ENCODE results near the gene PTPN7.
A peak's percentile ranks its signal among the peaks of the same experiment; 100 is the strongest.
"Not testable (repeated sequence)": the region's sequence is repeated elsewhere in the genome, so short reads cannot be mapped to it uniquely, and the experiment has no call there.

PTPN7 gene

DNA sequence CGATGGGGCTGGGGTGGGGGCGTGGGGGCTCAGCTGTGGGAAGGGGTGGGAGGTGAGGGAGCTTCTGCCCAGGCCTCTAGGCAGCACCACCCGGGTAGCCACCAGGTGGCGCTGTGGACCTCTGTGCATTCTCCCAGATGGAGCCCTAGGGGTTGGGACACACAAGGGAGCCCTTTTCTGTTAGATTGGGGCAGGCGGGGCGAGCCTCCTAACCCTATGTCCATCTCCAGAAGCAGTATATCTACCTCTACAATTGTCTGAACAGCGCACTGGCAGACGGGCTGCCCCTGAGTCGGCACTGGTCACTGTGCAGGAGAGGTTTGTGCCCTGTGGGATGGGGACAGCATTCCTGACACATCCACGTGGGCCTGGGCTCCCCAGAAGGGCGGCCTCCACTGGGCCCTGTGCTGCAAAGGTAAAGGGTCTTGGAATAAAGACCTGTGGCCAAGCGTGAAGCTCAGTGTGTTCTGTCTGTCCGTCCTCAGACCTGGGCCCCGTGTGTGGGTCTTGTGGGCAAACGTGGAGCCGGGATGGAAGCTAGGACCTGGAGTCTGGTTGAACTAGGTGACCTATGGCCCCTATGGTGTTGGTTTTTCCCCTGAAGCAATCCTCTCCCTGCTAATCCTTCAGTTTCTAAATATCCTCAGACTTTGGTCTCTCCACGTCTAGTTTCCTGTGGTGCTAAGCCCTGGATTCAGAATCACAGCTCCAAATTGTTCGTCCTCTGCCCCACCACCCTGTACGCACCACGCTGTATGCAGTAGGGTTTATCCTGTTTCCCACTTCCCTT, 28.8 kb upstream of the PTPN7 start:
- peak; percentile 69 to 78 for DNase-seq

DNA sequence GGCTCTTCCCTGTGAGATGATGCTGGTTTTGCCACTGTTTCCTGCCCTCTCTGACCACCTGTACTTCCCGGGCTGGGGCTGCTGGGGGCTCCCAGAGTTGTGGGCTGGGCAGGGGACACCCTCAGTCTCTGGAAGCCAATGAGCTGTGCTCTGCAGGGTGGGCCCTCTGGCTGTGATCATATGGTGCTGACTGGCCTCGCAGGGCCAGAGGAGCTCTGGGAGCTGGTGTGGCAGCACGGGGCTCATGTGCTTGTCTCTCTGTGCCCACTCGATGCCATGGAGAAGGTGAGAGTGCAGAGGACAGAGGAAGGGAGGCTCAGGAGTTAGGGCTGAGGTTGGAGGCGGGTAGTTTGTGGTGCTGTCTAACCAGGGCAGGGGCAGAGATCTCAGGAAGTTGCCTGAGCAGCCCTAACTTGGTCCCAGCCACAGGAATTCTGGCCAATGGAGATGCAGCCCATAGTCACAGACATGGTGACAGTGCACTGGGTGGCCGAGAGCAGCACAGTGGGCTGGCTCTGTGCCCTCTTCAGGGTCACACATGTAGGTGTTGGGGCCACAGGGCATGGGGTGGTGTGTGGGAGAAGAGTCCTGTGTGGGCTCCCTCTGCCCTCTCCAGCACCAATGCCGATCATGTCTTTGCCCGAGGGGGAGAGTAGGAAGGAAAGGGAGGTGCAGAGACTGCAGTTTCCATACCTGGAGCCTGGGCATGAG, 27.4 kb upstream of the PTPN7 start:
- DNase-seq, result no peak

DNA sequence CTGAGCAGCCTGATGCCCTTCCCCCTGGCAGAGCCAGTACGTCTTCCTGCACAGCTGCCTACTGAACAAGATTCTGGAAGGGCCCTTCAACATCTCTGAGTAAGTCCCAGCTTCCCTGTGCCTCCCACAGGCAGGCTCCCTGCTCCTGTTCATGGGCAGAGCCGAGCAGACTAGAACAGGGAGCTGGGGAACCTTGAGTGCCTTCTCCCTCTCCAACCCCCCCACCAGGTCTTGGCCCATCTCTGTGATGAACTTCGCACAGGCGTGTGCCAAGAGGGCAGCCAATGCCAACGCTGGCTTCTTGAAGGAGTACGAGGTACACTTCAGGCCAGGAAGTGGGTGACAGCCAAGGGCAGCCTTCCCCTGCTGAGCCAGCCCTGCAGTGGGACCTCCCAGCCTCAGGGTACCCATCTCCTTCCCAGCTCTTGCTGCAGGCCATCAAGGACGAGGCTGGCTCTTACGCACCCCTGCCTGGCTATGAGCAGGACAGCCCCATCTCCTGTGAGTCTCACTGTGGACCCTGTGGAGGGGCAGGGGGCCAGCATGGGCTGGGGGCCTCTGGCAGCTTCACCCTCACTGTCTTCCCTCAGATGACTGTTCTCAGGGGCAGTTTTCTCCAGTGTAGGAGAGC, 26.8 kb upstream of the PTPN7 start:
- DNase-seq, result no peak

DNA sequence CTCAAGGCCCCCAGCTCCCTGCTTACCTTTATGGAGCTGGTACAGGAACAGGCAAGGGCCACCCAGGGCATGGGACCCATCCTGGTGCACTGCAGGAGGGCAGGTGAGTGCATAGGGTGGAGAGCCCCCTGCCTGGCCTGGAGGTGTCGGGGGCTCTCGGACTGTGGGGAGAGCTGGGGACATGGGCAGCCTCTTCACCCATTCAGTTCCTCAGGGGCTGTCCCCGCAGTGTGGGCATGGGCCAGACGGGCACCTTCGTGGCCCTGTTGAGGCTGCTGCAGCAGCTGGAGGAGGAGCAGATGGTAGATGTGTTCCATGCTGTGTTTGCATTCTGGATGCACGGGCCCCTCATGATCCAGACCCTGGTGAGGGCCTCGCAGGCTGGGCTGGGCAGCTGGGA, 25.9 kb upstream of the PTPN7 start:
- DNase-seq, result no peak

DNA sequence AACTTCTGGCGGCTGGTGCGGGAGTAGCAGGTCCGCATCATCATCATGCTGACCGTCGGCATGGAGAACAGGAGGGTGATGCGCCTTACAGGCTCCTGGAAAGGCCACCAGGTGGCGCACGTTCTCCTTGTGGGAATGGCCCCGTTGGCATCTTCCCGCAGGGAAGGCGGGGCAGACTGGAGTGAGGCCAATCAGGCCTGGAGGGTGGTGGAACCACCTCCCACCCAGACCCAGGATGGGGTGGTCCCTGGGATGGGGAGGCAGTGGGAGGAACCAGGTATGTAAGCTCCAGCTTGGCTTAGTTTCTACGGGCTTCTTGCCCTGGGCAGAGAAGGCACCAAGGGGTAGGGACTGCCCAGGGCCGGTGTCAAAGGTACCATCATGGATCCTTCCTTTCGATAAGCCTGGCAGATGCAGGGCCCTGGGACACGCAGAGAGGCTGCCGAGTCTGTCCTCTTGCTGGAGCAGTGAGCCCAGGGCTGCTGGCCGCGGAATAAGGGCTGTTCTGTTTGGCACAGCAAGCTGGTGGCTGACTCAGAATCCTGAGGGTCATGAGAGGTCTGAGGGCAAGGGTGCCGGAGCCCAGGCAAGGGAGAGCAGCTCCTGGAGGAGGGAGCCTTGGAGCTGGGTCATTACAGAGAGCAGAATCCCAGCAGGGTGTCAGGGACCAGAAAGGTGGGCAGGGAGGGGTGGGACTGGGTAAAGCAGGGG, 24.5 kb upstream of the PTPN7 start:
- peak; percentile 67 to 70 for DNase-seq

DNA sequence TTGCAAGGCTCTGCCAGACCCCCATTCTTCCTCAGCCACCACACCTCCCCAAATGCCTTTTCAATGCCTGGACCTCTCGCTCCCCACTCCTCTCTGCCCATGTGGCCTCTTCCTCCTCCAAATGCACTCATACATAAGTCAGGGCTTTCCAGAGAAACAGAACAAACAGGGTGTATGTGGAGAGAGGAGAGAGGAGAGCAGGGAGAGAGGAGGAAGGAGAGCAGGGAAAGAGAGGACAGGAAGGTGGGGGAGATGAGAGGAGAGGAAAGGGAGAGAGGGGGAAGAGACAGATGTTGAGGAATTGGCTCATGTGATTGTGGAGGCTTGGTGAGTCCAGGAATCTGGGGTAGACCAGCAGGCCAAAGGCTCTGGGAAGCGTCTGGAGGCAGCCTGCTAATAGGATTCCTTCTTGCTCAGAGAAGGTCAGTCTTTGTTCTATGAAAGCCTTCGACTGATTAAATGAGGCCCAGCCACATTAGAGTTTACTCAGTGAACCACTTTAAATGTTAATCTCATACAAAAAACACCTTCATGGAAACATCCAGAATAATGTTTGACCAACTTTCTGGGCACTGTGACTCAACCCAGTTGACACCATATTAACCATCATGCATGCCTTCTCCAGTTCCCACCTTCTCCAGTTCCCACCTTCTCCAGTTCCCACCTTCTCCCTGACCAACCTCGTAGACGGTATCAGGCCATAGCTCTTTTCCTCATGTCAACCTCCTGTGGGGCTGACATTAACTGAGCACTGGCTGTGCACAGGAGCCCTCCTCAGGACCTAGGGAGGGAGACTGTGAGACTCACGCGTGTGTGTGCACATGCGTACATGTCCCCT, 21.9 kb upstream of the PTPN7 start:
- DNase-seq, result no peak

DNA sequence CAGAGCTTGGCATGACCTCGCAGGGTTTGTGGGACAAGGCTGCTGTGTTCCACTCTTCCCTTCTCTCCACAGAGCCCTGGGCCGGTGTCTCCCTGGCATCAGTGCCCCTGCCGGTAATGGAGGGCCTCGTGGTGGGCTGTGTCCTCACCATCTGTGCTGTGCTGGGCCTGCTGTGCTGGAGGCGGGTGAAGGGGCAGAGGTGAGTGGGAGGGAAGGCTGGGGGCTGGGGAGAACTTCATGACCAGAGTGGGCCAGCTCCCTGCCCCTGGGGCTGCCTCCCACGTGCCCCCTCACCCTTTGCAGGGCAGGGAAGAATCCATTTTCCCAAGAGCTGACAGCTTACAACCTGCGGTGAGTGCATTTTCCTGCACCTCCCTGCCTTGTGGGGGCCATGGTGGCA, 21.2 kb upstream of the PTPN7 start:
- DNase-seq, result no peak

DNA sequence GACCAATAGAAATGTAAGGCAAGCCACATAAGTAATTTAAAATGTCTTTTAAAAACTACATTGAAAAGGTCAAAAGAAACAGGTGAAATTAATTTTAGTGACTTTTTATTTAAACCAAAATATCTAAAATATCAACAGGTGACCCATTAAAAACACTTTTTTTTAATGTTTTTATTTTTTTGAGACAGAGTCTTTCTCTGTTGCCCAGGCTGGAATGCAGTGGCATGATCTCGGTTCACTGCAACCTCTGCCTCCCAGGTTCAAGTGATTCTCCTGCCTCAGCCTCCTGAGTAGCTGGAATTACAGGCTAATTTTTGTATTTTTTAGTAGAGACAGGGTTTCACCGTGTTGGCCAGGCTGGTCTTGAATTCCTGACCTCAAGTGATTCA, 20.3 kb upstream of the PTPN7 start:
- not testable (repeated sequence) for DNase-seq

DNA sequence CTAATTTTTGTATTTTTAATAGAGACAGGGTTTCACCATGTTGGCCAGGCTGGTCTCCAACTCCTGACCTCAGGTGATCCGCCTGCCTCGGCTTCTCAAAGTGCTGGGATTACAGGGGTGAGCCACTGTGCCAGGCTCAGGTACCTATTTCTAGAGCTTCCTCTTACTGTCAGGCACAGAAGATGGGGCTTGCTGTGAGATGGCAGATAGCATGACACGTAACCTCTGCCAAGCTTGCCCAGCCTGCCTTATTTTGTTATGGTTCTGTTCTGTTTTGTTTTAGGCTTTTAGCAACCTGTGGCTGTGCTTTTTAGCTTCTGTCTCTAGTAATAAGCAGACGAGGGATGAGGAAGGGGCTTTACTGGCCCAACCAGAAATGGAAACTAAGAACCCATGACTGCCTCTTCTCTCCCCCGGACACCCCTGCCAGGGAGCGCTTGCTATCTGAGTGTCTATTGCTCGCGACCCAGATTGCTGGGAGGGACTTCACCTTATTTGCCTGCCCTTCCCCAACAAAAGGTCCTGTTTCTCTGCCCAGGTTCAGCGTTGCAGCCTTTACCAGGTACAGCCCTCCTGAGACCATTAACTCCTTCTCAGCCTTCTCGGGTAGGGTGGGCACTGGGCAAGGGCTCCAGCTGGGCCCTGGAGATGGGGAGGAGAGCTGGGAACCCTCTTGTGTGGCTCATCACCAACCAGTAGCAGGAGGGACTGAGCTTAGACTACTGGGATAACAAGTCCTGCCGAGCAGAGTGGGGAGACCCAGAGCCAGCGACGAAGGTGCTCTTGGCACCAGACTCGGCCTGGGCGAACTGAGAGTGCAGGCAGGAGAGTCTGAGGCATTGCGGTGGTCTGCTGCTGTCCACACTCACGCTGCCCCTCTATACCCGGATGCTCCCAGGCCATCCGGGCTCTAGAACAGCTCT, 19.7 kb upstream of the PTPN7 start:
- DNase-seq, result no peak

DNA sequence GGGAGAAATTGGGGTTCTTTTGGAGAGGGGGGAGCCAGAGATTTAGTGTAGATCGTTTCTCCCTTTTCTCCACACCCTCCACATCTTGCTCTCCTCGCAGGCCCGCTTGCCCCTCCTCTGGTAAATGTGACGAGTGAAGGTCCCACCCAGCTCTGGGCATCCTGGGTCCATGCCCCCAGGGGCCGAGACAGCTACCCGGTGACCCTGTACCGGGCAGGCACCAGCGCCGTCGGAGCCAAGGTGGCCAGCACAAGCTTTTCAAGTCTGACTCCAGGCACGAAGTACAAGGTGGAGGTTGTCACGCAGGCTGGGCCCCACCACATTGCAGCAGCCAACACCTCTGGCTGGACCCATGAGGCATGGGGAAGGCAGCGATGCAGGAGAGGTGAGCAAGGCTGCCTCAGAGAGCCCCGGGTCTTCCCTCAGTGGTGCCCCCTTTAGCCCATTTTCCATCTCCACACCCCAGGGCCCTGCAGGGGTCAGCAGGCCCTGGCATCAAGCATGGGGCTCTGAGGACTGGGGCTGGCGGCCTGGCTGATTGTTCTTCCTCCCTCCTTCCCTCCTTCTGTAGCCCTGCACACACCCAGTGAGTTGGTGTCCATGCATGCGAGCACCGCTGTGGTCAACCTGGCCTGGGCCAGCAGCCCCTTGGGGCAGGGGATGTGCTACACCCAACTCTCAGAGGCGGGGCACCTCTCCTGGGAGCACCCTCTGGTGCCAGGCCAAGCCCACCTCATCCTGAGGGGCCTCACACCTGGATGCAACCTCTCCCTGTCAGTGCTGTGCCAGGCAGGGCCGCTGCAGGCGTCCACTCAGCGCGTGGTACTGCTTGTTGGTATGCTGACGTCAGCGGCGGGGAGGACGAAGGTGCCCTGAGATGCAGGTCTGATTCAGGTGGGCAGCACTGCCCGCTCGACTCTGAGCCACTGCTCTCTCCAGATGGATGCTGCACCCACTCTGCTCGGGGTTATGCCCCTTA, 16.8 kb upstream of the PTPN7 start:
- DNase-seq, result no peak

DNA sequence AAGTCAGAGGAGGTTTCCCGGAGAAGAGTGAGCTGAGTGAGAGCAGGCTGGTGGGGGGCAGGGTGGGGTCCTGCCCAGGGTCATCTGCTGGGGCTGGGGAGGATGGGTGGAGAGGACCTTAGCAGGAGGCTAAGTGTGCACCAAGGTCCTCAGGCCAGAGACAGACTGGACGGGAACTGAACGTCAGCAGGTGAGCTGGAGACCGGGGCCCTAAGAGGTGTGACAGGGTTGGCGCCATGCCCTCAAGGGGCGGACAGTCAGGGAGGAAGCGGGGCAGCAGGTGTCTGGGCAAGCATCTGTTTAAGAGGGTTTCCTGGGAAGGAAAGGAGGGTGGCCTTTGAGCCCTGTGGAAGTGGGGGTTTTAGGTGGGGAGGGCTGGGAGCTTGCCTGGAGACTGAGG, 13.6 kb upstream of the PTPN7 start:
- DNase-seq, result no peak

DNA sequence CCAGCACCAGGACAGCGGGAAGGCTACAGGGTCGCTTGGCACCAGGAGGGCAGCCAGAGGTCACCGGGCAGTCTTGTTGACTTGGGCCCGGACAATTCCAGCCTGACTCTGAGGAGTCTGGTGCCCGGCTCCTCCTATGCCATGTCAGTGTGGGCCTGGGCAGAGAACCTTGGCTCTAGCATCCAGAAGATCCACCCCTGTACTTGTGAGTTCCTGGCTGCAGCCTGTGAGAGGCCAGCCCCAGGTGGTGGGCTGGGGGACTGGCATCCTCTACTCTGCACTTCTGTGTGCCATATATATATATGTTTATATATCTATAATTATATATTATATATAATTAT, 11.6 kb upstream of the PTPN7 start:
- DNase-seq, result no peak

DNA sequence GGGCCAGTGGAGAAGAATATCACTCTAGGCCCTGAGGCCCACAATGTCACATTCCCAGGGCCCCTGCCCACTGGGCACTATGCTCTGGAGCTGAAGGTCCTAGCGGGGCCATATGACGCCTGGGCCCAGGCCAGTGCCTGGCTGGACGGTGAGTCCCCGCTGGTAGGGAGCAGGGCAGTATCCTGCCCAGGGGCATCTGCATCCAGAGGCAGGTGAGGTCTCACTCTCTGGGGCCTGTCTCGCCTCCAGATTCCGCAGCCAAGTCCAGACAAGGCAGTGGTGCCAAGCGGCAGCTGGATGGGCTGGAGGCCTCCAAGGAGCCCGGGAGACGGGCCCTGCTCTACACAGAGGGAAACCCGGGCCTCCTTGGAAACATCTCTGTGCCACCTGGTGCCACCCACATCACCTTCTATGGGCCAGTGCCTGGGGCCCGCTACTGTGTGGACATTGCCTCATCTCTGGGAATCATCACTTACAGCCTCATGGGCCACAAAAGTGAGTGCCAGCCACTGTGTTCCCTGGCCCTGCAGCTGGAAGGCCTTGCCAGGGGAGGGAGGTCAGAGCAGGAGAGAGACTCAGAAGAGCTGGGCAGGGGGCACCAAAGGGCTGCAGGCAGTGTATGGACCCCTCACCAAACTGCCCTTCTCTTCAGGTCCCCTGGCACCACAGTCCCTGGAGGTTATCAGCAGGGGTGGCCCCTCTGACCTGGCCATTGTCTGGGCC, 11.1 kb upstream of the PTPN7 start:
- DNase-seq, result no peak

DNA sequence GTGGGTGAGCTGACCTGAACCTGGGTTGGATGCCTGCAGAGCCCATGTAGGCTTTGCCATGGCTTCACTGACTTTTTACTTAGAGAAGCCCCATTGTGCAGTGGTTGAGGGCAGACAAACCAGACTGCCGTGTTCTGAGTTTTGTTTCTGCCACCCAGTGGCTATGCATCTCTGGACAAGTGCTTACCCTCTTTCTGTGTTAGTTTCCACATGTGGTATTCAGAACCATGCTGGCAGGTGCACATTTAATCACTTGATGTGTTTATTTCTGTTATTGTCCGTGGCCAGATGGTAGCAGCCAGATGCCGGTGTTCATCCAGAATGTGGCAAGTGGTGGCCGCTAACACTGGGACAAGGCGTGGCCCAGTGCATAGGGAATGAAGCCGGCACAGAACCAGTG, 10.3 kb upstream of the PTPN7 start:
- no peak for DNase-seq

DNA sequence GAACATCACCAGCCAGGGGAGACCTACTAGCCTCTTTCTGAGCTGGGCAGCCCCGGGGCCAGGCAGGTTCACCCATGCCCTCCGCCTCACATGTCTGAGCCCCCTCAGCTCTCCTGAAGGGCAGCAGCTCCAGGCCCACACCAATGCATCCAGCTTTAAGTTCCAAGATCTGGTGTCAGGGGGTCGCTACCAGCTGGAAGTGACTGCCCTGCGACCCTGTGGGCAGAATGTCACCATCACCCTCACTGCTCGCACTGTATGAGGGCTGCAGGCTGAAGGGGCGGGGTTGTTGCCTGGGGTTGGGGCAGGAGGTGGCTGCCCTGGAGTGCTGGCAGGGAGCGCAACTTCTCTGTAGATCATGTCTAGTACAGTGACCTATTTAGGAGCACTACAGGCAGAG, 8.5 kb upstream of the PTPN7 start:
- no peak for DNase-seq

DNA sequence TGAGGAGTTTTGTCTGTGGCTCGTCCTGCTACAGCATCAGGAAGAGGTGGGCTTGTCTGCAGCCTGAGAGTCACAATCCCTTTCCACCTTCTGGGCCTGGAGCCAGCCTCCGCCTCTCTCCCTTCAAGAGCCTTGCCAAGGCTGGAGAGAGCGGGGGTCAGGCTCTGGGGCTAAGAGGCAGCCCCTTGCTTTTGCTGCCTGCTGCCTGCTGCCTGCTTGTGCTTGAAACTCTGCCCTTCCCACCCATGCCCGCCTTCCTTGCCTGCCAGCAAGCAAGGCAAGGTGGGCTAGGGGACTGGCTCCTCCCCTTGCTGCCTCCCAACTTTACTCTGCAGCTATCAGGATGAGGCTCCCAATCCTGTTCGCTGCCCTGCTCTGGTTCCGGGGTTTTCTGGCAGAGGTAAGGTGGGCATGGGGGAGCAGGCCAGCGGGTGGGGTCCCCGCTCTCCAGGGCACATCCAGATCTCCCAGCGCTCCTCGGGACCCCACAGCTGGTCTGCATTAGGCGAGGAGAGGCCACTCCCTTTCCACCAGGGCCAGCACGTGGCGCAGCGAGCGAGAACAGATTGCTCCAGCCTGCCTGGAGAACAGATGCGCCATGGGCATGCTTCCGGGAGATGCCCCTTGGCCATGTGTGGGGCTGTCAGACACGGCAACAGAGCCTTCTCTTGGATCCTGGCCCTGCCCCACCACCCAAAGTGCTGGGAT, 7.5 kb upstream of the PTPN7 start:
- DNase-seq, result no peak

DNA sequence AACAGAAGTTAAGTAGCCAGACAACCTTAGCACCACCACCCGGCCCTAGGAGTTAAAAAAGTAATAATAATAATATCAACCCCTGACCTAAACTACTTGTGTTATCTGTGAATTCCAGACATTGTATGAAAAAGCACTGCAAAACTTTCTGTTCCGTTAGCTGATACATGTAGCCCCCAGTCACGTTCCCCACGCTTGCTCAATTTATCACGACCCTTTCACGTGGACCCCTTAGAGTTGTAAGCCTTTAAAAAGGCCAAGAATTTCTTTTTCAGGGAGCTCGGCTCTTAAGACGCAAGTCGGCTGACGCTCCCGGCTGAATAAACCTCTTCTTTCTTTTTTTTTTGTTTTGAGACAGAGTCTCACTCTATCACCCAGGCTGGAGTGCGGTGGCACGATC, 6.7 kb upstream of the PTPN7 start:
- DNase-seq, result not testable (repeated sequence)

DNA sequence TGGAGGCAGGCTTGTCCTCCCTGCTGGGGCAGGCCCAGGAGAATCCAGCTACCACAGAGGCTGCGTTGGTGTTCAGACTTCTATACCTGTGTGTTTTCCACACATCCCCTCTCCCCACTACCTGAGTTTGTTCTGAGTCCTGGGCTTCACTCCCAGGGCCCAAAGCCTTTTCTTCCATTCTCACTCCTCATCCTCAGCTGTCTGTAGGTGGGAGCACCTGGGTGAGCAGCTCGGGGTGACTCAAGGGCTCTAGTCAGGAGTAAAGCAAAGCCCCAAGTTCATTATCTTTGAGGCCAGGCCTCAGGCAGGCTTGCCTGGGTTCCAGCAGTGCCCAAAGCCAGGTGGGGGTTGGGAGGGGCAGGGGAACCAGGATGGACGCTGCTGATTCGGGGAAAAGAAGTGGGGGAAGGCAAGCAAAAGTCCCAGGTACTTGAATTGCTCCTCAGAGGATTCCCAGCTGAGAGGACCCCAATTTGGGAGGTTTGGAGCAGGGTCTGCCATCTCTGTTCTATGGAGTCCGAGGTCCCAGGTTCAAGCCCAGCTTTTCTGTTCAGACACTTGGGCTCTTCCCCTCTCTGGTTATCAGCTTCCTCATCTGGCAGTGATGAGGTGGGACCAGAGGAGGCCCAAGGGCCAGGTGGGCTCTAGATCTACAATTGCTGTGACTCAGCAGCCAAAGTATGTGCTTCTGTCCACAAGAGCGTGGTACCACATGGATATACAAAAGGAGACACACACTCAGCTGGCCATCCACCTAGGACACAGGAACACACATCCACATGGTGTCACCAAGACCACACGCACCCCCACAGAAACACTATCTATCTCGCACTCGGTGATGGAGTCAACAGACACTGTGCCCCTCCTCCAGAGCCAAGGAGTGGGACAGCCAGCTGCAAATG, 5.8 kb upstream of the PTPN7 start:
- no peak for DNase-seq

Measured in activated CD4-positive, alpha-beta T cell treated with anti-CD3 and anti-CD28 coated beads for 4 hours (primary cell).